GM12801 (cell line): ENCODE results near the gene ZNF23.

Experiments
- TF ChIP-seq, protein P1 (sequence below): IDR thresholded peaks from one replicate; pipeline ENCODE4 v1.5.1; 2011; ENCODE audit warnings: control low read depth; ENCODE audit not compliant: insufficient read length; ENCODE audit errors: extremely low read depth

ZNF23 gene

DNA sequence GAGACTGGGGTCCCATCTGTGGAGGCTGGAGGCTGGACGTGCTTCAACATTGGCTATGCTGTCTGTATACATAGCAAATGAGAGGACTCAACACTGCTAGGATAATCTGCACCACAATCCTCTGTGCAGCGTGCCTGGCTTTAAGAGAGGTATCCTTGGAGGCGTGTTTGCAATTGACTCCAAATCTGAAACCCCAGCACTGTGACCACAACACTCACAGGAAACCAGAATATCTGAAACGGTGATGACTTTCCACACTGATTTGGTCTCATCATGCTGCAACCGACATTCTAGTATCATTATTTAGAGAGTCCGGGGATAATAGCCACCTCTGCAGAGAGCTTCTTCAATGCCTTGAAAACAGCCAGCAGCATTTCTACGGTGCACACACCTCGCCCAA lies 55.3 kb downstream of the ZNF23 start:
- TF ChIP-seq, protein P1, sequence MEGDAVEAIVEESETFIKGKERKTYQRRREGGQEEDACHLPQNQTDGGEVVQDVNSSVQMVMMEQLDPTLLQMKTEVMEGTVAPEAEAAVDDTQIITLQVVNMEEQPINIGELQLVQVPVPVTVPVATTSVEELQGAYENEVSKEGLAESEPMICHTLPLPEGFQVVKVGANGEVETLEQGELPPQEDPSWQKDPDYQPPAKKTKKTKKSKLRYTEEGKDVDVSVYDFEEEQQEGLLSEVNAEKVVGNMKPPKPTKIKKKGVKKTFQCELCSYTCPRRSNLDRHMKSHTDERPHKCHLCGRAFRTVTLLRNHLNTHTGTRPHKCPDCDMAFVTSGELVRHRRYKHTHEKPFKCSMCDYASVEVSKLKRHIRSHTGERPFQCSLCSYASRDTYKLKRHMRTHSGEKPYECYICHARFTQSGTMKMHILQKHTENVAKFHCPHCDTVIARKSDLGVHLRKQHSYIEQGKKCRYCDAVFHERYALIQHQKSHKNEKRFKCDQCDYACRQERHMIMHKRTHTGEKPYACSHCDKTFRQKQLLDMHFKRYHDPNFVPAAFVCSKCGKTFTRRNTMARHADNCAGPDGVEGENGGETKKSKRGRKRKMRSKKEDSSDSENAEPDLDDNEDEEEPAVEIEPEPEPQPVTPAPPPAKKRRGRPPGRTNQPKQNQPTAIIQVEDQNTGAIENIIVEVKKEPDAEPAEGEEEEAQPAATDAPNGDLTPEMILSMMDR, result no peak

DNA sequence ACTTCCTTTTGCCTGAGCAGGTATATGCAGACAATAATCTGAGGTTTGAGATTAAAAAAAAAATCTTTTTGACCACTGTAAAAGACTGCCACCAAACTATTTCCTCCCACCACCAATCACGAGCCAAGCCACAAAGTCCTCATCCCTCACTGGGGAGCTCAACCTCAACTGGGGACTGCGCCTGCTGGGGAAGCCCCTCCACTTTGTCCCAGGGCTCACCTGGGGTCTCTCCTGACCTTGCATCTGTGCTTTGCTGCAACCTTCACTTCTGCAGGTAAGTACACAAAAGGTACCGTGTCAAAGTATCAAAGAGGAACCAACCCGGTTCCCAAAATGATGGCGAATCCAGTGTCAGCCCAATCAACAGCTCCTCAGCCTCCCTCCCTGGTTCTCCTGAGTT lies 55.7 kb downstream of the ZNF23 start:
- TF ChIP-seq, protein P1, result no peak

DNA sequence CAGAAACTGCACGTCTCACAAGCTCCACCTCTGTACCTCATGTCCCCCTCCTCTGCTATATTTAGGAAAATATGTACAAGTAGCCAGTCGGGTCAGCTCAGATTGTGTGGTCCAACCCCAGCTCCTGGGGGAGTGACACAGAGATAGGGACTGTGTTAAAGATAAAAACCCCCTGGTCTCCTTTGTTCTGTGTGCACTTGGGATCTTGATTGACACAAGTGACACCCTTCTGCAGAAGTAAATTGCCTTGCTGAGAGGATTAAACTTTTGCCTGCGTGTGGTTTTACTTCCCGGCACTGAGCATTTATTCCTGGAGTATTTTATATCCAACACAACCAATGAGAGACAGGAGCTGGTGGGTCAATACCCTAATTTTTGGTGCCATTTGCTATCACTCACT lies 57.7 kb downstream of the ZNF23 start:
- TF ChIP-seq, protein P1, result no peak

DNA sequence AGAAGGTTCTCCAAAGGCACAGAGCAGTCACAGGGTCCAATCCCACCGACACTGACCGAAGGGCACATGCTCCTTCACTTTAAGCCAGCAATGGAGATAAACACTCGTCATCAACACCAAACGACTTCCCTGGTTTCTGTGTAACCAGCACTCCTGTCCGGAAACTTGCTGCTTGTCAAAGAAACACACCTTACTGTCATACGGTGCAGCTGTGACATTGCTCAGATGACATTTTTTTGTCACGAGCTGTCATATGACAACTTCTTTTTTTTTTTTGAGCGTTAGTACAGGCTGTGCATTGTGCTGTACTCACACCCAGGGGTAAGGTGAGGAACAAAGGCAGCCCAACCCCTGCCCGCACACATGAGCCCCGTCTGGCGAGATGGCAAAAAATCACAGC lies 59.4 kb downstream of the ZNF23 start:
- TF ChIP-seq, protein P1, result no peak

DNA sequence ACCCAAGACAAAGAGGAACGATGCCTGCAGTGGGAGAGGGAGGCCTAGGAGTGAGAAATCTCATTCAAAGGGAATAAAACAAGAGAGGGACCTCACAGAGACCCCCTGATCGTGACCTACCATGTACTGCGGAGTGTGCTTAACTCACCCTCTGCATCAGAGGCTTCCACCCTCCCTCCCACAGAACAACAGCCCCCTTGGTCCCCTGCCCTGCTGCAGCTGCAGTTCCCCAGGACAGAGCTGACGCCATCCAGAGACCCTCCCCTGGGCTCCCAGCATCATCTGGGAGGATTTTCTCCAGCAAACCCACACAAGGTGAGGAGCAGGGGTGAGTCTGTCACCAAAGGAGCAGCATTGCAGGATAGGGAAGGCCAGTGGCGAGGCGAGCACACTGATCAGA lies 60.0 kb downstream of the ZNF23 start:
- TF ChIP-seq, protein P1, result no peak

DNA sequence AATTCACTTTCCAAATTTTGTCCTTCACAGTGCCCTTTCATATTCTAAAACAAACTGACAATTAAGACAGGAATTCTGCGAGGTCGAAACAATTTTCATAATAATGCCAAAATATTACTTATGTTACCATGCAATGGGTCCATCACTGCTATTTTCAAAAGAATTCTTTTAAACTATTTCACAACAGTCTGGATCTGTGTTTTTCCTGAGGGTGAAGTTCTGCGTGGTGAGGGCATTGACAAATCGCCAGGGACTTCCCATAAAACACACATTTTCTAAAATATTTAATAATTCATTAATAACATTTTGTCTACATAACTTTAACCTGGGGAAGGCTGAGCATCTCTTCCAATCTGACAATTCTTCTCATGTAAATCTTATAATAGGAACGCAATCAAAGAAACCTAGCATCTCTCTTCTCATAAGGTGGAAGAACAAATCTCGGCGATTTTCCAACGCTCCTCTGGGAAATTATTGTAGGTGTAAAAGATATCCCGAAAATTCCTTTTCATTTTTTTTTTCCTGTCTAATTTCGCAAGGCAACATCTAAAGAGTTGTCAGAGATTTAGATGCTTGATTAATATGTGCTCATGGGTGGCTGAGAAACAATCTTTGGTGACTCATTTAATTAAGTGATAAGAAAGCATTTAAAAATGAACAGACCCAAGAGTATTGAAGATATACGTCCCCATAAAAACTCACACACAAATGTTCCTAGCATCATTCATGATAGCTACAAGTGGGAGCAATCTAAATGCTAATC lies 62.1 kb downstream of the ZNF23 start:
- TF ChIP-seq, protein P1, result no peak
